K562 (cell line): ENCODE measurements around the gene FAM200B.

Experiments used
- BHLHE40 ChIP-seq: IDR thresholded peaks from 2 replicates; pipeline ENCODE4 v1.6.1; 2011; ENCODE audit warnings: low read length, improper control_type of control experiment
- CTBP1 ChIP-seq: fragments of 450-650 bp; IDR thresholded peaks from 2 replicates; pipeline ENCODE4 v1.6.1; 2016; ENCODE audit warnings: borderline replicate concordance
- TCF7 ChIP-seq: sonication (generic); IDR thresholded peaks from 2 replicates; pipeline ENCODE4 v1.6.1; 2016; ENCODE audit warnings: antibody characterized with exemption, borderline replicate concordance
- TF ChIP-seq, protein P1 (sequence below): sonication (generic); formaldehyde crosslinking; IDR thresholded peaks from 2 replicates; pipeline ENCODE4 v1.5.0; 2020; ENCODE audit warnings: missing genetic modification reagents
- TF ChIP-seq, protein P2 (sequence below), 3 experiments: IDR thresholded peaks in 2 of 3; conservative IDR thresholded peaks in 1 of 3; 2 replicates each; pipeline ENCODE4 v1.5.1; 2011 to 2012; ENCODE audit warnings: low read length in 3 of 3, mild to moderate bottlenecking in 3 of 3, control low read depth in 2 of 3, improper control_type of control experiment in 1 of 3, inconsistent platforms in 1 of 3, low read depth in 1 of 3, mixed read lengths in 1 of 3, moderate library complexity in 1 of 3; ENCODE audit not compliant: insufficient read depth in 2 of 3
- TF ChIP-seq, protein P3 (sequence below): IDR thresholded peaks from 3 replicates; pipeline ENCODE4 v1.6.1; 2011; ENCODE audit warnings: borderline replicate concordance, mild to moderate bottlenecking, moderate library complexity; ENCODE audit not compliant: insufficient read length; ENCODE audit errors: extremely low read depth

DNA sequence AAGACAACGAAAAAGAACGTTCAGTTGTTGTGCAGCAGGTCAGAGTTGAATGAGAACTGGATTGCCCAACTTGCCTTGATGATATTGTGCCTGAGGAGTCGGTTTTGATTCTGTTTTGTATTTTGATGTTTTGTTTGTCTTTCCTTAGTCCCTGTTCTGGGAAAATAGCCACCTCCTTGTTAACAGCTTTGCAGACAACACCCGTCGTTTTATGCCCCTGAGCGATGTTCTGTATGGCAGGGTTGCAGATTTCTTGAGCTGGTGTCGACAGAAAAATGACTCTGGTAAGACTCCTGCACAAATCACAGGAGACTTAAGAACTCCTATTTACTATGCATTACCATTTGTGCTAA, 25.7 kb downstream of the FAM200B start:
- TF ChIP-seq TCF7 = no peak
- TF ChIP-seq, protein P1, sequence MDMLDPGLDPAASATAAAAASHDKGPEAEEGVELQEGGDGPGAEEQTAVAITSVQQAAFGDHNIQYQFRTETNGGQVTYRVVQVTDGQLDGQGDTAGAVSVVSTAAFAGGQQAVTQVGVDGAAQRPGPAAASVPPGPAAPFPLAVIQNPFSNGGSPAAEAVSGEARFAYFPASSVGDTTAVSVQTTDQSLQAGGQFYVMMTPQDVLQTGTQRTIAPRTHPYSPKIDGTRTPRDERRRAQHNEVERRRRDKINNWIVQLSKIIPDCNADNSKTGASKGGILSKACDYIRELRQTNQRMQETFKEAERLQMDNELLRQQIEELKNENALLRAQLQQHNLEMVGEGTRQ = no peak
- TF ChIP-seq BHLHE40 = no peak
- no peak for TF ChIP-seq CTBP1
- TF ChIP-seq, protein P2, sequence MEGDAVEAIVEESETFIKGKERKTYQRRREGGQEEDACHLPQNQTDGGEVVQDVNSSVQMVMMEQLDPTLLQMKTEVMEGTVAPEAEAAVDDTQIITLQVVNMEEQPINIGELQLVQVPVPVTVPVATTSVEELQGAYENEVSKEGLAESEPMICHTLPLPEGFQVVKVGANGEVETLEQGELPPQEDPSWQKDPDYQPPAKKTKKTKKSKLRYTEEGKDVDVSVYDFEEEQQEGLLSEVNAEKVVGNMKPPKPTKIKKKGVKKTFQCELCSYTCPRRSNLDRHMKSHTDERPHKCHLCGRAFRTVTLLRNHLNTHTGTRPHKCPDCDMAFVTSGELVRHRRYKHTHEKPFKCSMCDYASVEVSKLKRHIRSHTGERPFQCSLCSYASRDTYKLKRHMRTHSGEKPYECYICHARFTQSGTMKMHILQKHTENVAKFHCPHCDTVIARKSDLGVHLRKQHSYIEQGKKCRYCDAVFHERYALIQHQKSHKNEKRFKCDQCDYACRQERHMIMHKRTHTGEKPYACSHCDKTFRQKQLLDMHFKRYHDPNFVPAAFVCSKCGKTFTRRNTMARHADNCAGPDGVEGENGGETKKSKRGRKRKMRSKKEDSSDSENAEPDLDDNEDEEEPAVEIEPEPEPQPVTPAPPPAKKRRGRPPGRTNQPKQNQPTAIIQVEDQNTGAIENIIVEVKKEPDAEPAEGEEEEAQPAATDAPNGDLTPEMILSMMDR (IDR thresholded peaks at IDR 0.05 in 2 of 3, conservative IDR thresholded peaks at IDR 0.05 in 1 of 3; ENCODE audit: insufficient read depth in 2 of 3, low read depth in 1 of 3, low read length in 3 of 3) = no peak
- TF ChIP-seq, protein P3, sequence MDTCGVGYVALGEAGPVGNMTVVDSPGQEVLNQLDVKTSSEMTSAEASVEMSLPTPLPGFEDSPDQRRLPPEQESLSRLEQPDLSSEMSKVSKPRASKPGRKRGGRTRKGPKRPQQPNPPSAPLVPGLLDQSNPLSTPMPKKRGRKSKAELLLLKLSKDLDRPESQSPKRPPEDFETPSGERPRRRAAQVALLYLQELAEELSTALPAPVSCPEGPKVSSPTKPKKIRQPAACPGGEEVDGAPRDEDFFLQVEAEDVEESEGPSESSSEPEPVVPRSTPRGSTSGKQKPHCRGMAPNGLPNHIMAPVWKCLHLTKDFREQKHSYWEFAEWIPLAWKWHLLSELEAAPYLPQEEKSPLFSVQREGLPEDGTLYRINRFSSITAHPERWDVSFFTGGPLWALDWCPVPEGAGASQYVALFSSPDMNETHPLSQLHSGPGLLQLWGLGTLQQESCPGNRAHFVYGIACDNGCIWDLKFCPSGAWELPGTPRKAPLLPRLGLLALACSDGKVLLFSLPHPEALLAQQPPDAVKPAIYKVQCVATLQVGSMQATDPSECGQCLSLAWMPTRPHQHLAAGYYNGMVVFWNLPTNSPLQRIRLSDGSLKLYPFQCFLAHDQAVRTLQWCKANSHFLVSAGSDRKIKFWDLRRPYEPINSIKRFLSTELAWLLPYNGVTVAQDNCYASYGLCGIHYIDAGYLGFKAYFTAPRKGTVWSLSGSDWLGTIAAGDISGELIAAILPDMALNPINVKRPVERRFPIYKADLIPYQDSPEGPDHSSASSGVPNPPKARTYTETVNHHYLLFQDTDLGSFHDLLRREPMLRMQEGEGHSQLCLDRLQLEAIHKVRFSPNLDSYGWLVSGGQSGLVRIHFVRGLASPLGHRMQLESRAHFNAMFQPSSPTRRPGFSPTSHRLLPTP = no peak
